UCSD-AML1 (cell line): ENCODE results near the gene TBC1D22A.

Experiments
- DNase-seq: peaks from one replicate; lab custom pipeline; 2025; ENCODE audit not compliant: unreplicated experiment; lab: John Stamatoyannopoulos, UW

Gene TBC1D22A

GRCh38 chr22:46794067-46794466 lies 31.6 kb downstream of the TBC1D22A start:
- no peak for DNase-seq

GRCh38 chr22:46794491-46794890 lies 32.0 kb downstream of the TBC1D22A start:
- DNase-seq: no peak

GRCh38 chr22:46795140-46795539 lies 32.7 kb downstream of the TBC1D22A start:
- no peak for DNase-seq

- DNase-seq: no peak
Measured at GRCh38 chr22:46795845-46796565, 33.6 kb downstream of the TBC1D22A start.

- no peak for DNase-seq
Measured at GRCh38 chr22:46796566-46797195, 34.2 kb downstream of the TBC1D22A start.

GRCh38 chr22:46797355-46797754 lies 34.9 kb downstream of the TBC1D22A start:
- DNase-seq: no peak

GRCh38 chr22:46798041-46798365 lies 35.6 kb downstream of the TBC1D22A start:
- no peak for DNase-seq

GRCh38 chr22:46798366-46799350 lies 36.2 kb downstream of the TBC1D22A start:
- DNase-seq: peak; percentile 42

- DNase-seq: no peak
Measured at GRCh38 chr22:46799626-46800025, 37.2 kb downstream of the TBC1D22A start.

- DNase-seq: no peak
Measured at GRCh38 chr22:46800102-46800857, 37.8 kb downstream of the TBC1D22A start.

- DNase-seq: no peak
Measured at GRCh38 chr22:46801331-46801811, 38.9 kb downstream of the TBC1D22A start.

- no peak for DNase-seq
Measured at GRCh38 chr22:46801826-46802607, 39.6 kb downstream of the TBC1D22A start.

- no peak for DNase-seq
Measured at GRCh38 chr22:46802608-46803027, 40.2 kb downstream of the TBC1D22A start.

- DNase-seq: peak; percentile 35
Measured at GRCh38 chr22:46803031-46803880, 40.8 kb downstream of the TBC1D22A start.

GRCh38 chr22:46803936-46804335 lies 41.5 kb downstream of the TBC1D22A start:
- DNase-seq: no peak

GRCh38 chr22:46806794-46807193 lies 44.3 kb downstream of the TBC1D22A start:
- no peak for DNase-seq

GRCh38 chr22:46807458-46807857 lies 45.0 kb downstream of the TBC1D22A start:
- DNase-seq: no peak

- DNase-seq: no peak
Measured at GRCh38 chr22:46809153-46809885, 46.9 kb downstream of the TBC1D22A start.
